GM20000 (cell line): ENCODE measurements around the gene WBP2NL.
A peak's percentile ranks its signal among the peaks of the same experiment; 100 is the strongest.

Experiments
- DNase-seq: peaks from one replicate; pipeline ENCODE4 v3.0.0; 2012; ENCODE audit warnings: low spot score
- CTCF ChIP-seq: IDR thresholded peaks from 2 replicates; pipeline ENCODE4 v1.5.1; 2012; ENCODE audit warnings: mild to moderate bottlenecking, control low read depth; ENCODE audit errors: extremely low read depth, missing control alignments

Gene WBP2NL

GRCh38 chr22:41964112-41964491 is 34.5 kb upstream of the WBP2NL start:
- TF ChIP-seq CTCF, result no peak
- no peak for DNase-seq

- TF ChIP-seq CTCF, result no peak
- DNase-seq, result no peak
Observed at GRCh38 chr22:41966225-41966606, 32.4 kb upstream of the WBP2NL start.

- peak; percentile 71 for DNase-seq
Observed at GRCh38 chr22:41966607-41967240, 31.9 kb upstream of the WBP2NL start.

GRCh38 chr22:41968601-41969000 is 30.0 kb upstream of the WBP2NL start:
- no peak for DNase-seq

More at GRCh38 chr22:41966607-41967240, 31.9 kb upstream of the WBP2NL start:
- TF ChIP-seq CTCF, result peak; percentile 20

GRCh38 chr22:41969110-41969646 is 29.4 kb upstream of the WBP2NL start, which contains the start of gene SEPTIN3:
TSS of gene SEPTIN3 (plus strand) at chr22:41969443. CDS start at chr22:41971493, 2,050 bp downstream.
- TF ChIP-seq CTCF, result no peak
- no peak for DNase-seq

More at GRCh38 chr22:41968601-41969000, 30.0 kb upstream of the WBP2NL start:
- no peak for TF ChIP-seq CTCF

- DNase-seq, result no peak
- no peak for TF ChIP-seq CTCF
Observed at GRCh38 chr22:41970601-41971000, 28.0 kb upstream of the WBP2NL start.

GRCh38 chr22:41971431-41971830 is 27.2 kb upstream of the WBP2NL start:
- TF ChIP-seq CTCF, result no peak
- no peak for DNase-seq
